Measurements from ENCODE around the gene KCNK2.

Gene KCNK2, protein sequence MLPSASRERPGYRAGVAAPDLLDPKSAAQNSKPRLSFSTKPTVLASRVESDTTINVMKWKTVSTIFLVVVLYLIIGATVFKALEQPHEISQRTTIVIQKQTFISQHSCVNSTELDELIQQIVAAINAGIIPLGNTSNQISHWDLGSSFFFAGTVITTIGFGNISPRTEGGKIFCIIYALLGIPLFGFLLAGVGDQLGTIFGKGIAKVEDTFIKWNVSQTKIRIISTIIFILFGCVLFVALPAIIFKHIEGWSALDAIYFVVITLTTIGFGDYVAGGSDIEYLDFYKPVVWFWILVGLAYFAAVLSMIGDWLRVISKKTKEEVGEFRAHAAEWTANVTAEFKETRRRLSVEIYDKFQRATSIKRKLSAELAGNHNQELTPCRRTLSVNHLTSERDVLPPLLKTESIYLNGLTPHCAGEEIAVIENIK

GRCh38 chr1:215082532-215083382, at the start of gene KCNK2:
KCNK2 (plus strand) TSS chr1:215082737; CDS start chr1:215083386, 649 bp downstream.
- DNase-seq = no peak

GRCh38 chr1:215032911-215033526, 49.5 kb upstream of the KCNK2 start:
- DNase-seq = no peak

- DNase-seq = no peak
Measured at GRCh38 chr1:215040190-215040589, 42.3 kb upstream of the KCNK2 start.

GRCh38 chr1:215043401-215043800, 39.1 kb upstream of the KCNK2 start:
- no peak for DNase-seq

GRCh38 chr1:215044151-215044550, 38.4 kb upstream of the KCNK2 start:
- DNase-seq = no peak

GRCh38 chr1:215045698-215046308, 36.7 kb upstream of the KCNK2 start:
- no peak for DNase-seq

DNA sequence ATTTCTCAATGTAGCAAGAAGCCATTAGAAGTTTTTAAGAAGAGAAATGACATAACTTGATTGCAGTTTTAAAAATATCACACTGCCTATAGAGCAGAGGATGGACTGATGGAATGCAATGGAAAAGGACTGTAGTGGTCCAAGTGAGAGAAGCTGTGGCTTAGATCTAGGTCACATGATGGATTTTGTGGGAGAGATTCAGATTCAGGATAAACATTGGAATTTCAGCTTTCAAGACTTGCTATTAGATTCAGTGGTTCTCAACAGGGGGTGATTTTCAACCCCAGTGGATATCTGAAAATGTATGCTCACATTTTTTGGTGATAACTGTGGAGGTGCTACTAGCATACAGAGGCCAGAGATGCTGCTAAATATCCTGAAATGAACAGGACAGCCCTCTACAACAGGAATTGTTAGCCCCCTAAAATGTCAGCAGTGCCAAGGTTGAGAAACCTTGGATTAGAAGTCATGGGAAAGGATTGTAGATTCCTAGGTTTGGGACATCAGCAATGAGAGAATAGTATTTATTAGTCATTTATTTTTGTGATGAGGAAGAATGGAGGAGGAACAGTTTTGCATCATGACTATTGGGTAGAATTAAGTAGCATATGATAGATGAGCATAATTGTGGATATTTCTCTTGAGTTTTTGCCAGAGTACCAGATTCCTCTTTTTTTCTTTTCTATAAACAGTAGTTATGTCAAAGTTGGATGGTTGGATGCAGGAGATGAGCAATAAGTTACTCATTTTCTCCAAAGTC, 30.1 kb upstream of the KCNK2 start:
- DNase-seq = no peak

- no peak for DNase-seq
Measured at GRCh38 chr1:215054266-215054665, 28.3 kb upstream of the KCNK2 start.

DNA sequence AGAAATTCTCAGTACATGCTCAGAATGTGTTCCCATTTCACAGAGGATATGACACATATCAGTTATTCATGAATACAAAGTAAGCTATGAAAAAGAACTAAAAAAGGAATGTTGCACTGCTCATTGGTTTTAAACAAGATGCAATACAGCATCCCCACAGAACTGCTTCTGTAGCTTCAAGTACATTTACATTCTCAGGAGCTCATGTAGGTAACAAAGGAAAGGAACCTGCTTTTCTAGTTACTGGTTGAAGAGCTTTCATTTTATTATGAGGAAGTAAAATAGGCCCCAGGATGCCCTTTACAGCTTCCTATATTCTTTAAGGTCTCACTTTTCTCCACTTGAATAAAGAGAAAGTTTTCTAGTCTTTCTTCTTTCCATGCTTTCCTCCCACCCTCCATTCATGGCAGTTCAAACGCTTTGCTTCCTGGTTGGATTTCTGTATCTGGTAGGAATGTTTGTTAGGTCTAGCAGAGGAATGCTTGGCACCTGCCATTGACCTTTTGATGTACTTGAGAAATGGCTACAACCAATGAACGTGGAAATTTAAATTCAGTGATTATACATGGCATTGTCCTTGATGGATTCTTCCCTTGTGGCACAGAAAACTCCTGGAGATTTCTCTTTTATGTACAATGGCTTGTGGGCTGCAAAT, 27.1 kb upstream of the KCNK2 start:
- no peak for DNase-seq

GRCh38 chr1:215056584-215056983, 26.0 kb upstream of the KCNK2 start:
- no peak for DNase-seq

DNA sequence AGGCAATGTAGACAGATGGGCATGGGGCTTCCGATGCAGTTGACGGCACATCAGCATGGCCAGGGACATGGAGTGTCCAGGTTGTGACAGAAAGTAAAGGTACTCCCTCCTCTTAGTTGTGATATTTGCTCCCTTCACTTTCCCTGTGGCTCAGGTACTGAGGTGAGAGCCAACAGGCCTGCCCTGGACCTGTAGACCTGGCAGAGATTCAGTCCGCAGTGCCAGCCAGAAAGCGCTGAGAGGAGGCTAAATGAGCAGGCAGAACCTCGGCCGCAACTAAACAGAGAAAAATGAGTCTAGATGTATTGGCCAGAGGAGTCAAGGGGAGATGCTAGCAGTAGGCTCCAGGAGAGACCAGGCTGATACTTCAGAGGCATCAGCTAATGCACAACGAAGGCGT, 22.6 kb upstream of the KCNK2 start:
- no peak for DNase-seq

DNA sequence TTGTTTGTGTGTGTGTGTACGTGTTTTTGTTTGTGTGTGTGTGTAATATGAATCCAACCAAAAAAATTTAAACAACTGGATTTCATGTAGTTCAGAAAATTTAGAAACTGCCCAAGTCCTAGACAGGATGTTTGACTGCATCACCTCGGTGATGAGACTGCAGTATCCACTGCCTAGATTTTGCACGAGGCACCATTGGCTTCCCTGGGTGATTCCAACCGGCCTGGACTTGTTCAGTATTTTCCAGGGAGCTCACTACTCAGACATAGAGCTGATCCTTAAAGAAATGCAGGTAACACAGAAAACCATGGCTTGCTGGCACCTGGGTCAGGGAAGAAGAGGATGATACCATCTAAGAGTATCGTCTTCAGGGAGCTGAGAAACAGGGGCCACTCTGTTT, 18.2 kb upstream of the KCNK2 start:
- DNase-seq = no peak

GRCh38 chr1:215071078-215071477, 11.5 kb upstream of the KCNK2 start:
- no peak for DNase-seq

DNA sequence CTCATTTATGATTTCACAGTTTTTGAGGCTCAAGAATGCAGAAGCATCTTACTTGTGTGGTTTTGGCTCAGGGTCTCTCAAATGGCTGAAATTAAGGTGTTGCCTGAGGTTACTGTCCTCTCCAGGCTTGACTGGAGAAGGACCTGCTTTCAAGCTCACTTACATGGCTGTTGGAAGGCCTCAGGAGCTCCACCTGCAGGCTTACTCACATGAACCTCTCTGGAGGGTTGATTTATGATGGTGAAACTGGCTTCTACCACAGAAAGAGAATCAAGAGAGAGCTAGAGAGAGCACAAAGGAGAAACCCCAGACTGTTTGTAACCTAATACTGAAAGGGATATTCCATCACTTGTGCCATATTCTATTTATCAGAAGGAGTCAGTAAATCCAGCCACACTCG, 6.2 kb upstream of the KCNK2 start:
- no peak for DNase-seq

GRCh38 chr1:215079456-215079855, 3.1 kb upstream of the KCNK2 start:
- no peak for DNase-seq

DNA sequence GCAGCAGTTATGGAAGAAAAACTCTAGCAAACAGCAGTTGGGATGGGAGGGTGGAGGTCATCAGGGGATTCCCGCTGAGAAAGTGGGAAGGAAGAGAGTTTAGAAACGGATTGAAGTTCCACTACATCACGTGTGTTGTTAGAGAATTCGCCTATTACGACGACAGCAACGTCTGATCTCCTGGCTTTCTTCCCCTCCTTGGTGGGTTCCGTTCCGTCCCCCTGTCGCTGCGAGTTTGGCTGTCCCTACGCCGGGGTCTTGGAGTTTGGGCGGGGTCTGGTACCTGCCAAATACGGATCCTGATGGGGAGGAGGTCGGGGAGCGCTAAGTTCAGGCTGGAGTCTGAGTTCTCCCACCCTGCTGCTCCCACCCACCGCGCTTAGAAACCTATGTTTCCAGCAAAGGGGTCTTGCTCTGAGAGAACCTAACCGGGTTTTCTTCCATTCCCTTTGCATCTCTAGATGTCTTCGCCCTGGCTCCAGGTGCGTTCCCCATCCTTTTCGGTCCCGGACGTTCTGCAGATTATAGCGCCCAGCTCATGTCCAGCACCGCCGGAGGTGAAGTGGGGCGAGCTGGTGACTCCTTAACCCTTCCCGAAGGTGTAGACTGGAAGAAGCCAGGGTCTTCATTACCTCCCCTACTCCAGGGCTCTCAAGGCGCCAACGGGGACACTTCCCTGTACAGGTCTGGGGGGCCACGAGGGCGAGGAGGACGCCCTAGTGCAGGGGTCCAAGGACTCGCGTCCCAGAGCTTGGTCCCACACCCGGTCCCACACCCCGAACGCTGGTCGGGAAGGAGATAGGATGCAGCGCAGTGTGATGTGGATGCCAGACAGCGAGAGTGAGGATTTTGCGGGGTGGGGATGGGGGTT, 641 bp upstream of the KCNK2 start:
- DNase-seq = no peak

DNA sequence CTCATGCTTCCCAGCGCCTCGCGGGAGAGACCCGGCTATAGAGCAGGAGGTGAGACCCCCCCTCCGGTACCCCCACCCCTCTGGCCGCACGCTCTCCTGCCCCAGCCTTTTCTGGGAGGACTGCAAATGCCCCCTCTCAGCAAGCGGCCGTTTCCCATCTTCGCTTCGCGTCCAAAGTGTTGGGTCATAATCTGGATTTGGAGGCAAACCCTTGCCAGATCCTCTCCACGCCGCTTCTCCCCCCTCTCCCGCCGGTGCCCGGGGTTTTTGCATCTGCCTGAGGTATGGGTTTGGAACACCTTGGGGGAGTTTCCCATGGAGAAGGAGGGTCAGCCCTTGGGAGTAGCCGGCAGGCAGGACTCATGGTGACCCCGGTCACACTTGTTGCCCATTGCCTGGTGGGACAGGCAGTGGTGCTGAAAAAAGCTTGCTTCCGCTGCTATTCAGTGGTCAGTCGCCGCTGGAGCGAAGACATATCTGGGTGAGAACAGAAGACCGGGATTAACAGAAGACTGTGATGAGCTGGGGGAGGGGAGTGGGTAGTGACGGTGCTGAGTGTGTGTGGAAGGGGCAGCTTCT, 935 bp downstream of the KCNK2 start:
- DNase-seq = peak; percentile 31

DNA sequence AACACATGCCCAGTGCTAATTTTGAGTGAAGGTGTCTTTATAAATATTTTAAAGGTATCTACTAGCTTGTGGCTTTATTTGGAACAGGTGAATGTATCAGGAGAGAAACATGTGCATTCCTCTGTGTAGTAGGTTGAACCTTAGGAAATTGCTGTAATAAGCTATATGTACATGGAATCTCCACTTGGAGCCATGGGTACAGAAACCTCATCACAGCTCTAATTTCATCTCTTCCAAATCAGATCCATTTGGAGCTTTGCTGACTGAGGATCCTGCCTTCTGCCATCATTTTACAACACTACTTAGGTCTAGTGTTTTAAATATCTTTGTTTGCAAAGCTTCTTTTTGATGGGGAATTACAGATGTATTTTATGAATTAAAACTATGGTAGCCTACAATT, 2.1 kb downstream of the KCNK2 start:
- DNase-seq = no peak

GRCh38 chr1:215087603-215088002, 5.1 kb downstream of the KCNK2 start:
- DNase-seq = no peak

DNA sequence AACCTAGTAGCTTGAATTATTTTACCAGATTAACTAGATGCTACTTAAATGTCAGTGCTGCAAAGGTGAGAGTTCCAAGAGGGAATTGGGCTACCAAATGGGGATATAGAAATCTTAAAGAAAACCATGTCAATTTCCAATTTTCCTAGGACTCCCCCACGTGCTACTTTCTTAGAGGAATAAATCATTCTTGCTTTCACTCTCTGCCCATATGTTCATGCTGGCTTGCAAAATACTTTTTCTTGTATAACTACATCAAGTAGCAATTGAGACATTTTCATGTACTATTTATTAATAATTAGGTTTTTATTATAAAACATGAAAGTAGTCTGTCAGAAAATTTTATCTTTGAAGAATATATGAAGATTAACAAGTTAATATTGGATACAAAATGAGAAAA, 11.8 kb downstream of the KCNK2 start:
- no peak for DNase-seq

All from NCI-H1417 treated with DMSO at 0.1 percent for 48 hours (cell line).